C4-2B (cell line): ENCODE data around the gene LRIT2.

ENCODE experiments used
- H3K27ac ChIP-seq: fragments of 450-650 bp; 2 replicates; pipeline ENCODE4 v1.5.1; 2017
- CTCF ChIP-seq: fragments of 450-650 bp; conservative IDR thresholded peaks from 2 replicates; pipeline ENCODE4 v1.5.1; 2017; ENCODE audit warnings: mild to moderate bottlenecking
- ZFX ChIP-seq: fragments of 450-650 bp; IDR thresholded peaks from 2 replicates; pipeline ENCODE4 v1.6.1; 2017

LRIT2 gene

GRCh38 chr10:84232376-84232775 lies 7.0 kb upstream of the LRIT2 start:
- no peak overlapping the region for H3K27ac ChIP-seq
- TF ChIP-seq CTCF (no peak), ZFX (no peak)

GRCh38 chr10:84230359-84230758 lies 5.0 kb upstream of the LRIT2 start:
- TF ChIP-seq CTCF, result no peak
- TF ChIP-seq ZFX, result no peak
- no peak overlapping the region for H3K27ac ChIP-seq

GRCh38 chr10:84227810-84228209 lies 2.5 kb upstream of the LRIT2 start:
- TF ChIP-seq CTCF (no peak), ZFX (no peak)
- no peak overlapping the region for H3K27ac ChIP-seq

- no peak overlapping the region for H3K27ac ChIP-seq
- TF ChIP-seq CTCF, result no peak
- no peak for TF ChIP-seq ZFX
Measured at GRCh38 chr10:84226616-84227015, 1.3 kb upstream of the LRIT2 start.

GRCh38 chr10:84224411-84225028 lies 824 bp downstream of the LRIT2 start:
- no peak for TF ChIP-seq CTCF
- no peak for TF ChIP-seq ZFX
- H3K27ac ChIP-seq, result no peak overlapping the region

- H3K27ac ChIP-seq, result no peak overlapping the region
- TF ChIP-seq CTCF, result no peak
- no peak for TF ChIP-seq ZFX
Measured at GRCh38 chr10:84221916-84222315, 3.4 kb downstream of the LRIT2 start.

GRCh38 chr10:84217746-84218145 lies 7.6 kb downstream of the LRIT2 start:
- H3K27ac ChIP-seq, result no peak overlapping the region
- TF ChIP-seq CTCF, result no peak
- no peak for TF ChIP-seq ZFX
